ENCODE results near the gene TNFRSF19.

The TNFRSF19 gene

GRCh38 chr13:23692816-23693215 lies 122.6 kb downstream of the TNFRSF19 start:
- no peak for TF ChIP-seq POLR2A (IDR thresholded peaks at IDR 0.05; ENCODE audit: low read depth, low read length)
- DNase-seq (ENCODE audit: insufficient read length, low spot score): no peak
- no peak for FAIRE-seq

GRCh38 chr13:23695196-23695595 lies 125.0 kb downstream of the TNFRSF19 start:
- no peak for FAIRE-seq

GRCh38 chr13:23695711-23696464 lies 125.7 kb downstream of the TNFRSF19 start:
- DNase-seq (ENCODE audit: insufficient read length, low spot score) (no peak), FAIRE-seq (no peak)
- no peak for TF ChIP-seq POLR2A (IDR thresholded peaks at IDR 0.05; ENCODE audit: low read depth, low read length)

More at GRCh38 chr13:23695196-23695595, 125.0 kb downstream of the TNFRSF19 start:
- TF ChIP-seq POLR2A (IDR thresholded peaks at IDR 0.05; ENCODE audit: low read depth, low read length): no peak
- no peak for DNase-seq (ENCODE audit: insufficient read length, low spot score)

GRCh38 chr13:23696610-23697009 lies 126.4 kb downstream of the TNFRSF19 start:
- no peak for DNase-seq (ENCODE audit: insufficient read length, low spot score)
- FAIRE-seq: no peak
- TF ChIP-seq POLR2A (IDR thresholded peaks at IDR 0.05; ENCODE audit: low read depth, low read length): no peak

GRCh38 chr13:23697772-23698313 lies 127.6 kb downstream of the TNFRSF19 start:
- FAIRE-seq (no peak), DNase-seq (ENCODE audit: insufficient read length, low spot score) (no peak)
- no peak for TF ChIP-seq POLR2A (IDR thresholded peaks at IDR 0.05; ENCODE audit: low read depth, low read length)

- no peak for TF ChIP-seq POLR2A (IDR thresholded peaks at IDR 0.05; ENCODE audit: low read depth, low read length)
- DNase-seq (ENCODE audit: insufficient read length, low spot score) (no peak), FAIRE-seq (no peak)
Measured at GRCh38 chr13:23699271-23699670, 129.1 kb downstream of the TNFRSF19 start.

- no peak for FAIRE-seq
- no peak for DNase-seq (ENCODE audit: insufficient read length, low spot score)
- TF ChIP-seq POLR2A (IDR thresholded peaks at IDR 0.05; ENCODE audit: low read depth, low read length): no peak
Measured at GRCh38 chr13:23701186-23701585, 131.0 kb downstream of the TNFRSF19 start.

- TF ChIP-seq POLR2A (IDR thresholded peaks at IDR 0.05; ENCODE audit: low read depth, low read length): no peak
- DNase-seq (ENCODE audit: insufficient read length, low spot score) (no peak), FAIRE-seq (no peak)
Measured at GRCh38 chr13:23701636-23702035, 131.4 kb downstream of the TNFRSF19 start.

- no peak for DNase-seq (ENCODE audit: insufficient read length, low spot score)
- TF ChIP-seq POLR2A (IDR thresholded peaks at IDR 0.05; ENCODE audit: low read depth, low read length): no peak
- FAIRE-seq: no peak
Measured at GRCh38 chr13:23703246-23703860, 133.1 kb downstream of the TNFRSF19 start.

- FAIRE-seq: no peak
- no peak for DNase-seq (ENCODE audit: insufficient read length, low spot score)
- TF ChIP-seq POLR2A (IDR thresholded peaks at IDR 0.05; ENCODE audit: low read depth, low read length): no peak
Measured at GRCh38 chr13:23705583-23705982, 135.4 kb downstream of the TNFRSF19 start.

GRCh38 chr13:23707674-23708073 lies 137.5 kb downstream of the TNFRSF19 start:
- DNase-seq (ENCODE audit: insufficient read length, low spot score) (no peak), FAIRE-seq (no peak)
- TF ChIP-seq POLR2A (IDR thresholded peaks at IDR 0.05; ENCODE audit: low read depth, low read length): no peak

- DNase-seq (ENCODE audit: insufficient read length, low spot score) (no peak), FAIRE-seq (no peak)
- TF ChIP-seq POLR2A (IDR thresholded peaks at IDR 0.05; ENCODE audit: low read depth, low read length): no peak
Measured at GRCh38 chr13:23709536-23709935, 139.3 kb downstream of the TNFRSF19 start.

GRCh38 chr13:23710366-23710765 lies 140.2 kb downstream of the TNFRSF19 start:
- no peak for FAIRE-seq
- DNase-seq (ENCODE audit: insufficient read length, low spot score): no peak
- TF ChIP-seq POLR2A (IDR thresholded peaks at IDR 0.05; ENCODE audit: low read depth, low read length): no peak

- TF ChIP-seq POLR2A (IDR thresholded peaks at IDR 0.05; ENCODE audit: low read depth, low read length): no peak
- no peak for FAIRE-seq
Measured at GRCh38 chr13:23711355-23711754, 141.1 kb downstream of the TNFRSF19 start.

GRCh38 chr13:23714672-23715071 lies 144.5 kb downstream of the TNFRSF19 start:
- no peak for FAIRE-seq
- DNase-seq (ENCODE audit: insufficient read length, low spot score): no peak
- TF ChIP-seq POLR2A (IDR thresholded peaks at IDR 0.05; ENCODE audit: low read depth, low read length): no peak

More at GRCh38 chr13:23711355-23711754, 141.1 kb downstream of the TNFRSF19 start:
- DNase-seq (ENCODE audit: insufficient read length, low spot score): no peak

Data from H54 (cell line).